Liver (tissue), 9 donors: ENCODE data around the gene TEC. TPM values are rescaled to one million over a fixed set of nuclear protein-coding genes. Genes with fewer than 3 reads are reported as not detected.

ENCODE experiments used
- DNase-seq: peaks from one replicate; pipeline ENCODE4 v3.0.0-alpha.2; 2017; ENCODE audit warnings: low spot score
- H3K27ac ChIP-seq, 2 donors: one replicate each; pipeline ENCODE4 v1.7.0; 2013; ENCODE audit warnings: inconsistent platforms in 2 of 2, low read length in 2 of 2, control low read depth in 1 of 2, low read depth in 1 of 2, mild to moderate bottlenecking in 1 of 2
- H3K27me3 ChIP-seq, 4 donors: one replicate each; pipeline versions ENCODE4 v1.6.1 to v1.7.0; 2013; ENCODE audit warnings: low read length in 3 of 4, inconsistent platforms in 1 of 4, mild to moderate bottlenecking in 1 of 4, moderate library complexity in 1 of 4; ENCODE audit not compliant: control insufficient read depth in 4 of 4, insufficient read depth in 4 of 4
- H3K36me3 ChIP-seq, 4 donors: one replicate each; pipeline versions ENCODE4 v1.6.1 to v1.7.0; 2013; ENCODE audit warnings: low read length in 3 of 4, mild to moderate bottlenecking in 3 of 4, low read depth in 1 of 4, moderate library complexity in 1 of 4; ENCODE audit not compliant: control insufficient read depth in 4 of 4, insufficient read depth in 3 of 4
- H3K4me1 ChIP-seq, 4 donors: one replicate each; pipeline versions ENCODE4 v1.6.1 to v1.7.0; 2013; ENCODE audit warnings: low read length in 3 of 4, mild to moderate bottlenecking in 3 of 4, moderate library complexity in 1 of 4; ENCODE audit not compliant: control insufficient read depth in 4 of 4, insufficient read depth in 4 of 4
- H3K4me3 ChIP-seq, 3 donors: one replicate each; pipeline versions ENCODE4 v1.6.1 to v1.7.0; 2013; ENCODE audit warnings: low read length in 3 of 3, control low read depth in 1 of 3, low read depth in 1 of 3, mild to moderate bottlenecking in 1 of 3
- H3K9ac ChIP-seq, 2 donors: one replicate each; pipeline ENCODE4 v1.7.0; 2013; ENCODE audit warnings: low read length in 2 of 2, mild to moderate bottlenecking in 2 of 2, moderate library complexity in 2 of 2, control low read depth in 1 of 2, low read depth in 1 of 2
- H3K9me3 ChIP-seq, 4 donors: one replicate each; pipeline versions ENCODE4 v1.6.1 to v1.7.0; 2013; ENCODE audit warnings: low read length in 3 of 4; ENCODE audit not compliant: control insufficient read depth in 4 of 4
- FOXA1 ChIP-seq: IDR thresholded peaks from 2 replicates; pipeline ENCODE4 v1.6.1; 2016; ENCODE audit warnings: antibody characterized with exemption
- FOXA2 ChIP-seq: IDR thresholded peaks from 2 replicates; pipeline ENCODE4 v1.6.1; 2016; ENCODE audit warnings: antibody characterized with exemption
- GABPA ChIP-seq, 2 donors: IDR thresholded peaks in 1 of 2; conservative IDR thresholded peaks in 1 of 2; 2 replicates each; pipeline ENCODE4 v1.6.1; 2016; ENCODE audit warnings: antibody characterized with exemption in 2 of 2, mild to moderate bottlenecking in 1 of 2, moderate library complexity in 1 of 2
- HNF4A ChIP-seq, 2 donors: conservative IDR thresholded peaks; 2 replicates each; pipeline ENCODE4 v1.6.1; 2016; ENCODE audit warnings: antibody characterized with exemption in 2 of 2, mild to moderate bottlenecking in 2 of 2
- JUND ChIP-seq, 2 donors: IDR thresholded peaks; 2 replicates each; pipeline ENCODE4 v1.6.1; 2016; ENCODE audit warnings: antibody characterized with exemption in 2 of 2
- RXRA ChIP-seq, 2 donors: IDR thresholded peaks; 2 replicates each; pipeline ENCODE4 v1.6.1; 2017 to 2018; ENCODE audit warnings: antibody characterized with exemption in 2 of 2, mild to moderate bottlenecking in 1 of 2
- SP1 ChIP-seq: IDR thresholded peaks from 2 replicates; pipeline ENCODE4 v1.6.1; 2018; ENCODE audit warnings: antibody characterized with exemption, mild to moderate bottlenecking
- TAF1 ChIP-seq: conservative IDR thresholded peaks from 2 replicates; pipeline ENCODE4 v1.6.1; 2016; ENCODE audit warnings: antibody characterized with exemption, mild to moderate bottlenecking
- YY1 ChIP-seq: IDR thresholded peaks from 2 replicates; pipeline ENCODE4 v1.6.1; 2016; ENCODE audit warnings: antibody characterized with exemption, mild to moderate bottlenecking
- WGBS: extraction: QIAGEN DNeasy Blood & Tissue Kit; methylation state at CpG from one replicate; pipeline ENCODE4 v1.1.7; 2013; 5-methylcytosine and 5-hydroxymethylcytosine counted together
- polyA plus RNA-seq, 2 donors: library from polyadenylated mRNA; stranded (reverse) in 1 of 2; unstranded in 1 of 2; fragments of 200-250 nt in 1 of 2; fragments of >200 nt in 1 of 2; fragmentation: Nextera tagmentation in 1 of 2; extraction: Ambion mirVana in 1 of 2; gene quantifications; one replicate each; pipeline versions ENCODE4 v1.2.1 to v1.2.3, GENCODE V29; 2013 to 2015
- total RNA-seq, 2 donors: library from RNA; depleted of rRNA; stranded (reverse); fragments of >200 nt; gene quantifications; one replicate each; pipeline ENCODE4 v1.2.3, GENCODE V29; 2014
- TF ChIP-seq, protein P1 (sequence below): fragments of 150-350 bp; IDR thresholded peaks from 2 replicates; pipeline ENCODE4 v1.5.1; 2017; ENCODE audit warnings: improper control_type of control experiment, low read depth, low read length; ENCODE audit not compliant: missing input control
- TF ChIP-seq, protein P2 (sequence below): IDR thresholded peaks from 2 replicates; pipeline ENCODE4 v1.6.1; 2016; ENCODE audit warnings: antibody characterized with exemption
- TF ChIP-seq, protein P3 (sequence below): IDR thresholded peaks from 2 replicates; pipeline ENCODE4 v1.6.1; 2016; ENCODE audit warnings: antibody characterized with exemption
- donor health status: healthy.
- donor health status: healthy.
- donor health status: healthy.
- donor health status: healthy.
- donor health status: healthy.

TEC gene
- total and polyA plus RNA-seq, 4 donors, result 1.1 to 4.7 (median 2.0) TPM

DNA sequence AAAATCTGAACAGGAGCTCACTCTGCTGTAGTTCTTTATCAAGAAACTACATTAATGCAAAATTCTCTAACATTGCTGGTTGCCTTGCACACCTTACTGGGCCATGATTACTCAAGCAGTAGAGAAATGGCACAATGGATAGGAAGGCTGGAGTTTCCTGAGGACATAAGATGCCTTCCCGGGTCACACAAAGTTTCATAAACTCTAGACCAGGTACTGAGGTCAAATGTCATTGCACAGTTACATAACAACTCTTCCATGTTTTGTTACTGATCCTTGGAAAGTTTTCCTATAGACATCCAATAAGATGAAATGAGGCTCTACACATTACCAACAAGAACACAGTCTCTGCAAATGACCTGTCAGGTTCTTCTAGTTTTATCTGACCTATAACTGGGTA lies 9.9 kb downstream of the TEC start:
- Histone ChIP-seq H3K27me3 (no peaks in the 10 kb centered on the region), H3K9ac (no peak overlapping the region), H3K9me3 (no peaks in the 10 kb centered on the region), H3K4me3 (no peak overlapping the region), H3K36me3 (no peaks in the 10 kb centered on the region), H3K27ac (no peak overlapping the region), H3K4me1 (peaks cover 2 to 11% (median 6%) of the 10 kb centered on the region in 4 donors)
- 25% methylated on average over 1 of the region's 1 CpG for WGBS
- no peak for DNase-seq
- peak in 1 of 2 donors; percentile 60 for TF ChIP-seq RXRA (IDR thresholded peaks at IDR 0.05)
- TF ChIP-seq JUND (IDR thresholded peaks at IDR 0.05), result no peak
- TF ChIP-seq FOXA2, result no peak
- no peak for TF ChIP-seq TAF1
- TF ChIP-seq HNF4A (conservative IDR thresholded peaks at IDR 0.05), result peak in 1 of 2 donors; percentile 10
- TF ChIP-seq FOXA1, result no peak
- TF ChIP-seq, protein P1, sequence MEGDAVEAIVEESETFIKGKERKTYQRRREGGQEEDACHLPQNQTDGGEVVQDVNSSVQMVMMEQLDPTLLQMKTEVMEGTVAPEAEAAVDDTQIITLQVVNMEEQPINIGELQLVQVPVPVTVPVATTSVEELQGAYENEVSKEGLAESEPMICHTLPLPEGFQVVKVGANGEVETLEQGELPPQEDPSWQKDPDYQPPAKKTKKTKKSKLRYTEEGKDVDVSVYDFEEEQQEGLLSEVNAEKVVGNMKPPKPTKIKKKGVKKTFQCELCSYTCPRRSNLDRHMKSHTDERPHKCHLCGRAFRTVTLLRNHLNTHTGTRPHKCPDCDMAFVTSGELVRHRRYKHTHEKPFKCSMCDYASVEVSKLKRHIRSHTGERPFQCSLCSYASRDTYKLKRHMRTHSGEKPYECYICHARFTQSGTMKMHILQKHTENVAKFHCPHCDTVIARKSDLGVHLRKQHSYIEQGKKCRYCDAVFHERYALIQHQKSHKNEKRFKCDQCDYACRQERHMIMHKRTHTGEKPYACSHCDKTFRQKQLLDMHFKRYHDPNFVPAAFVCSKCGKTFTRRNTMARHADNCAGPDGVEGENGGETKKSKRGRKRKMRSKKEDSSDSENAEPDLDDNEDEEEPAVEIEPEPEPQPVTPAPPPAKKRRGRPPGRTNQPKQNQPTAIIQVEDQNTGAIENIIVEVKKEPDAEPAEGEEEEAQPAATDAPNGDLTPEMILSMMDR, result no peak
- TF ChIP-seq YY1, result no peak

DNA sequence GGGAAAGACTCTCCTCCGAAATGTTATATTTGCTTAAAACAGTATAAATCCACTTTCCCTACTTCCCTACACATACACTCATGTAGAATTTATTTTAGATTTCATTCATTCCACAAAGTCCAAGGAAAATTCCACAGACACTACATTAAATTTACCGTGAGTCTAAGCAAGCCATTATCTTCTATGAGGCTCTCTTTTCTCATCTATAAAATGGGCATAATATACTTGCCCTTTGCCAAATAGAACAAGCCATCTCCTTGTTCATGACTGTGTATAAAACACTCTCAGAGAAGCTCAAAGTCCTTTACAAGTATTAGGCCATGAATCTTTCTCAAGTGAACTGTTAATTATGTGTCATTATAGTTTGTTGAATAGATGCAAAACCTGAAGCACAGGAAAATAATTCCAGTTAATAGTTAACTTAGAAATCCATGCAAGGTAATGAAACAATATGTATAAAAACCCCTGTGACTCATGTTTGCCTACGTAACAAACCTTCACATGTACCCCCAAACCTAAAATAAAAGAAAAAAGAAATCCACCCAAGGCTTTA lies 10.7 kb downstream of the TEC start:
- no peak overlapping the region for H3K9ac ChIP-seq
- no peaks in the 10 kb centered on the region for H3K36me3 ChIP-seq
- peaks cover 2 to 19% (median 12%) of the 10 kb centered on the region in 4 donors for H3K4me1 ChIP-seq
- 89% methylated on average over 3 of the region's 3 CpGs for WGBS
- H3K27me3 ChIP-seq, result no peaks in the 10 kb centered on the region
- H3K4me3 ChIP-seq, result no peak overlapping the region
- TF ChIP-seq JUND (IDR thresholded peaks at IDR 0.05) (no peak), SP1 (no peak)
- TF ChIP-seq, protein P2, sequence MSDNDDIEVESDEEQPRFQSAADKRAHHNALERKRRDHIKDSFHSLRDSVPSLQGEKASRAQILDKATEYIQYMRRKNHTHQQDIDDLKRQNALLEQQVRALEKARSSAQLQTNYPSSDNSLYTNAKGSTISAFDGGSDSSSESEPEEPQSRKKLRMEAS, result no peak
- TF ChIP-seq, protein P3, sequence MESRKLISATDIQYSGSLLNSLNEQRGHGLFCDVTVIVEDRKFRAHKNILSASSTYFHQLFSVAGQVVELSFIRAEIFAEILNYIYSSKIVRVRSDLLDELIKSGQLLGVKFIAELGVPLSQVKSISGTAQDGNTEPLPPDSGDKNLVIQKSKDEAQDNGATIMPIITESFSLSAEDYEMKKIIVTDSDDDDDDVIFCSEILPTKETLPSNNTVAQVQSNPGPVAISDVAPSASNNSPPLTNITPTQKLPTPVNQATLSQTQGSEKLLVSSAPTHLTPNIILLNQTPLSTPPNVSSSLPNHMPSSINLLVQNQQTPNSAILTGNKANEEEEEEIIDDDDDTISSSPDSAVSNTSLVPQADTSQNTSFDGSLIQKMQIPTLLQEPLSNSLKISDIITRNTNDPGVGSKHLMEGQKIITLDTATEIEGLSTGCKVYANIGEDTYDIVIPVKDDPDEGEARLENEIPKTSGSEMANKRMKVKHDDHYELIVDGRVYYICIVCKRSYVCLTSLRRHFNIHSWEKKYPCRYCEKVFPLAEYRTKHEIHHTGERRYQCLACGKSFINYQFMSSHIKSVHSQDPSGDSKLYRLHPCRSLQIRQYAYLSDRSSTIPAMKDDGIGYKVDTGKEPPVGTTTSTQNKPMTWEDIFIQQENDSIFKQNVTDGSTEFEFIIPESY, result no peak
- no peak for DNase-seq
- no peak overlapping the region for H3K27ac ChIP-seq
- no peaks in the 10 kb centered on the region for H3K9me3 ChIP-seq

DNA sequence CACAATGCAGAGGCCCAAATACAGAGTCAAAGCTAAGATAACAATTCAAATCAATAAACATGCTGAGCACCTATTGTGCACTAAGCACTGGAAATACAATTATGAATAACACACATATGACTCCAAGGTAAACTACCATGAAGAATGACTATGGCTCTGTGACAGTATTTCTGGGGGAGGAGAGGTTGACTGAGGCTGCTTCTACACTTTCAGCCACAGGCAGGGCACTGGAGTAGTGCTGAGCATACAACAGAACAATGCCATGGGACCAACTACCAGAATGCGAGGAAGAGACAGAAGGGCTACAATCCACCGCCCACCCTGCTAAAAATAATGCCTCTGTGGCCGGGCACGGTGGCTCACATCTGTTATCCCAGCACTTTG lies 13.7 kb downstream of the TEC start:
- H3K4me3 ChIP-seq, result no peak overlapping the region
- DNase-seq, result no peak
- WGBS, result 98% methylated on average over 4 of the region's 4 CpGs

More for the DNA sequence above, 13.7 kb downstream of the TEC start:
- no peak overlapping the region for H3K9ac ChIP-seq
- TF ChIP-seq YY1, result no peak
- no peak for TF ChIP-seq GABPA (IDR thresholded peaks at IDR 0.05 in 1 of 2, conservative IDR thresholded peaks at IDR 0.05 in 1 of 2)
- TF ChIP-seq RXRA (IDR thresholded peaks at IDR 0.05), result no peak
- TF ChIP-seq FOXA2, result no peak
- no peaks in the 10 kb centered on the region for H3K9me3 ChIP-seq
- H3K4me1 ChIP-seq, result peaks cover 2 to 21% (median 12%) of the 10 kb centered on the region in 4 donors
- no peaks in the 10 kb centered on the region for H3K27me3 ChIP-seq
- H3K27ac ChIP-seq, result no peak overlapping the region
- H3K36me3 ChIP-seq, result no peaks in the 10 kb centered on the region
